H1 (cell line): ENCODE data around the gene LIAS.

Experiments
- POLR2AphosphoS5 ChIP-seq: IDR thresholded peaks from 2 replicates; pipeline ENCODE4 v1.6.1; 2011; ENCODE audit warnings: low read depth, low read length
- SIN3A ChIP-seq, 2 experiments: IDR thresholded peaks in 1 of 2; conservative IDR thresholded peaks in 1 of 2; 2 replicates each; pipeline ENCODE4 v1.6.1; 2011 to 2012; ENCODE audit warnings: low read length in 2 of 2, improper control_type of control experiment in 1 of 2, low read depth in 1 of 2, mild to moderate bottlenecking in 1 of 2
- YY1 ChIP-seq: IDR thresholded peaks from 2 replicates; pipeline ENCODE4 v1.6.1; 2011; ENCODE audit warnings: low read depth, mild to moderate bottlenecking, low read length
- TF ChIP-seq, protein P1 (sequence below), 3 experiments: IDR thresholded peaks; 1 replicate in 2 of 3; 2 replicates in 1 of 3; pipeline versions ENCODE4 v1.5.1 to v1.6.1; 2011; ENCODE audit warnings: low read length in 3 of 3, mild to moderate bottlenecking in 3 of 3, inconsistent platforms in 2 of 3, low read depth in 1 of 3, moderate library complexity in 1 of 3; ENCODE audit not compliant: insufficient read depth in 1 of 3; ENCODE audit errors: control extremely low read depth in 1 of 3

DNA sequence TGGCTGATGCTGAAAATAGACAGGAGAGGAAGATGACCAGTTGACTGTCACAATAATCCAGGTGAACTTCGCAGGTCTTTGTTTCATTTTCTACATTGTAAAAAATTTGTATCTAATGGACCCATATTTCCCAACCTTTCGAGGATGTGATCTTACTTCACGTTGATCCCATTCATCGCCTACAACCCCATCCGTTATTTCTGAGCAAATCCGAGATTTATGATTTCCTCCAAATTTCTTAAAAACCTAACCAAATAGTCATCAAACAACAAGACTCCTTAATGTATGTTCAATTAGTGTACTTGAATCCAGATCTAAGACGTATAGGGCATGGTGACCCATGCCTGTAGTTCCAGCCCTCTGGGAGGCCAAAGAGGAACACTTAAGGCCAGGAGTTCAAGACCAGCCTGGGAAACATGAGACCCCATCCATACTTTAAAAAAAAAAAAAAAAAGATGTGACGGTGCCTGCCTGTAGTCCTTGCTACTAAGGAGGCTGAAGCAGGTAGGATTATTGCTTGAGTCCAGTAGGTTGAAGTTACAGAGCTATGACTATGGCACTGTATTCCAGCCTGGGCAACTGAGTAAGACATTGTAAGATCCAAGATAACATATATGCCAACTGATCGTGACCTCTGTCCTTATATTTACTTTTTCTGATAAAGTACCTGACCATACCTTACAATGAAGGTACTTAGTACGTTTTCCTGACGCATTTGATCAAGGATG, 5.8 kb upstream of the LIAS start:
- TF ChIP-seq SIN3A (conservative IDR thresholded peaks at IDR 0.05 in 1 of 2, IDR thresholded peaks at IDR 0.05 in 1 of 2; ENCODE audit: low read depth in 1 of 2, low read length in 2 of 2) (no peak), YY1 (no peak), POLR2AphosphoS5 (peak; percentile 76)
- TF ChIP-seq, protein P1, sequence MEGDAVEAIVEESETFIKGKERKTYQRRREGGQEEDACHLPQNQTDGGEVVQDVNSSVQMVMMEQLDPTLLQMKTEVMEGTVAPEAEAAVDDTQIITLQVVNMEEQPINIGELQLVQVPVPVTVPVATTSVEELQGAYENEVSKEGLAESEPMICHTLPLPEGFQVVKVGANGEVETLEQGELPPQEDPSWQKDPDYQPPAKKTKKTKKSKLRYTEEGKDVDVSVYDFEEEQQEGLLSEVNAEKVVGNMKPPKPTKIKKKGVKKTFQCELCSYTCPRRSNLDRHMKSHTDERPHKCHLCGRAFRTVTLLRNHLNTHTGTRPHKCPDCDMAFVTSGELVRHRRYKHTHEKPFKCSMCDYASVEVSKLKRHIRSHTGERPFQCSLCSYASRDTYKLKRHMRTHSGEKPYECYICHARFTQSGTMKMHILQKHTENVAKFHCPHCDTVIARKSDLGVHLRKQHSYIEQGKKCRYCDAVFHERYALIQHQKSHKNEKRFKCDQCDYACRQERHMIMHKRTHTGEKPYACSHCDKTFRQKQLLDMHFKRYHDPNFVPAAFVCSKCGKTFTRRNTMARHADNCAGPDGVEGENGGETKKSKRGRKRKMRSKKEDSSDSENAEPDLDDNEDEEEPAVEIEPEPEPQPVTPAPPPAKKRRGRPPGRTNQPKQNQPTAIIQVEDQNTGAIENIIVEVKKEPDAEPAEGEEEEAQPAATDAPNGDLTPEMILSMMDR (IDR thresholded peaks at IDR 0.05; ENCODE audit: control extremely low read depth in 1 of 3, insufficient read depth in 1 of 3, low read depth in 1 of 3, low read length in 3 of 3) = no peak
